ENCODE results near the gene NKAIN1. TPM values are rescaled to one million over a fixed set of nuclear protein-coding genes. Genes with fewer than 3 reads are reported as not detected.

Gene NKAIN1
- not detected in 2 replicates for total RNA-seq

DNA sequence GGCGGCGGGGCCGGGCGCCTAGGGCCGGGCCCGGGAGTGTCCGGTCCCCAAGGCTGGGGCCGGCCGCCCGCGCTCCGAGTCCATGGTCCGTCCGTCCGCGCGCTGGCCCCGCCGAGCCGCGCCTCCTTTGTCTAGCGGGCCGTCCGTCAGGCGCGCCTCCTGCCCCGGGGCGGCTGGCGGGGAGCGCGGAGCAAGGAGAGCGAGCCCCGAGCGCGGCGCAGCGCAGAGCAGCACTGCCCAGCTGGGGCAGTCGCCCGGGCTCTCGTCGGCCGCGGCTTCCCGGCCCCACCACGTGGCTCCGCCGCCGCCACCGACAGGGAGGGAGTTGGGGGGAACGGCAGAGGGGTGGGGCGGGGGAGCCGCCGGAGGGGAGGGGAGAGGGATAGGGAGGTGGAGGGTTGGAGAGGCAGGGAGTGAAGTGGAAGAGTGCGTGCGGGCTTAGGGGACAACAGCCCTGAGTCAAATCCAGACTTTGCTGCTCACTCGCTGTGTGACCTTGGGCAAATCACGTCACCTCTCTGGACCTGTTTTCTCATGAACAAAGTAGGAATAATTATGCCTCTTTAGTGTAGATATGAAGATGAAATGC lies at the start of gene NKAIN1:
Gene NKAIN1, minus strand, starts transcription at position 235 of the 589 bp plus-strand sequence. CDS start 340 bp downstream, outside the sequence.

Other genes with a start within 250 kb of the NKAIN1 start
- gene PUM1, start 174.2 kb downstream of the NKAIN1 start, total RNA-seq = 52.8 and 71.6 TPM in 2 replicates
- gene SNRNP40, start 56.9 kb upstream of the NKAIN1 start, total RNA-seq = 100 and 114 TPM in 2 replicates
- 35.9 and 37.8 TPM in 2 replicates for gene ZCCHC17, start 57.1 kb upstream of the NKAIN1 start, total RNA-seq
- 57.1 and 132 TPM in 2 replicates for gene FABP3, start 133.2 kb upstream of the NKAIN1 start, total RNA-seq
- gene SERINC2, start 173.3 kb upstream of the NKAIN1 start, total RNA-seq = 1.7 and 2.1 TPM in 2 replicates